SU-DHL-6 (cell line): ENCODE results near the gene COQ8A.

ENCODE experiments used
- CTCF ChIP-seq: fragments of 200-600 bp; sonication (generic); IDR thresholded peaks from one replicate; pipeline ENCODE4 v1.5.1; 2017; ENCODE audit warnings: antibody characterized with exemption, mild to moderate bottlenecking, low read length, moderate library complexity; ENCODE audit not compliant: insufficient read depth, poor library complexity, severe bottlenecking
- EZH2phosphoT487 ChIP-seq: fragments of 200-600 bp; sonication (generic), shearing (Covaris generic); conservative IDR thresholded peaks from 2 replicates; pipeline ENCODE4 v1.6.1; 2018; ENCODE audit warnings: mild to moderate bottlenecking, antibody characterized with exemption, low read length, moderate library complexity, mixed read lengths

GRCh38 chr1:226991920-226992319 lies 51.8 kb downstream of the COQ8A start:
- TF ChIP-seq CTCF (no peak), EZH2phosphoT487 (no peak)
